GM12865 (cell line): Measurements from ENCODE around the gene ADAMTS14.

Experiments used
- DNase-seq: peaks from one replicate; pipeline ENCODE4 v3.0.0; 2010; ENCODE audit warnings: low read depth
- H3K4me3 ChIP-seq: 2 replicates; pipeline ENCODE4 v1.5.1; 2011; ENCODE audit warnings: mild to moderate bottlenecking, low read depth, low read length, control low read depth
- CTCF ChIP-seq: IDR thresholded peaks from 2 replicates; pipeline ENCODE4 v1.5.1; 2011; ENCODE audit warnings: low read length, control low read depth, low read depth, inconsistent platforms; ENCODE audit not compliant: insufficient read depth; ENCODE audit errors: missing control alignments

ADAMTS14 gene

GRCh38 chr10:70743430-70743788 lies 71.1 kb downstream of the ADAMTS14 start:
- H3K4me3 ChIP-seq = no peak overlapping the region
- no peak for TF ChIP-seq CTCF
- no peak for DNase-seq

DNA sequence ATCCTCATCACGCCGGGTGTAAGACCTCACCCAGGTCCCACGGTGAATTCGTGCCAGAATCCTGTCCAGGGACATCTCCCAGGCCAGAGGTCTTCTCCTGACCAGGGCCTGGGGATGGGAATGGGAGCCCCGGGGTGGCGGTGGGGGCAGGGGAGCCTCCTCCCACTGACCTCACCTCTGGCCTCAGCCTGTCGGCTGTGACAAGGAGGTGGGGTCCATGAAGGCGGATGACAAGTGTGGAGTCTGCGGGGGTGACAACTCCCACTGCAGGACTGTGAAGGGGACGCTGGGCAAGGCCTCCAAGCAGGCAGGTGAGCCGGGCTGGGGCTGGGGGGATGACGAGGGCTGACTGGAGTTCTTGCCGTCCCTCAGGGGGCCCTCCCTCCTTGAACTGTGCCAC lies 71.6 kb downstream of the ADAMTS14 start:
- DNase-seq = no peak
- no peak for TF ChIP-seq CTCF
- H3K4me3 ChIP-seq = no peak overlapping the region

DNA sequence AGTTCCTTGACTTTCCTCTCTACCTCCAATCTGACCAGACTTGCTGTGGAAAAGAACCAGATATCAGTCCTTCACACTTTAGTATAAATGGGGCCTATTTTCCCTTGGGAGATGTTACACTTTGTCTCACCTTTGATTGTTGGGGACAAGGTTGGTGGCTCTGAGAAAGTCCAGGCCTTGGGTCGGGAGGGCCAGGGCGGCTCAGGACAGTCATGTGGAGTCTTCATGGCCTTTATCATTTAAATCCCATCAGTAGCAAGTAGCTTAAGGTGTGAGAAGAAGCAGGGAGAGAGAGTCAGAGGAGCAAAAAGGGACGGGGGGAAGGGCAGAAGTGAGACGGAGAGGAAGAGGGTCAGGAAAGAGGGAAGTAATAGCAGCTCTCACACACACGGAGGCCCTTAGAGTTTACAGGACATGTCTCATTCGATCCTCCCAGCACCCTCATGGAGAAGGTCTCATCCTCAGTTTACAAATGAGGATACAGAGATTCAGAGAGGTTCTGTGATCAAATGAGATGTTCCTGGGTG lies 72.4 kb downstream of the ADAMTS14 start:
- no peak for DNase-seq
- H3K4me3 ChIP-seq = no peak overlapping the region
- no peak for TF ChIP-seq CTCF

GRCh38 chr10:70745555-70745954 lies 73.2 kb downstream of the ADAMTS14 start:
- no peak for TF ChIP-seq CTCF
- no peak overlapping the region for H3K4me3 ChIP-seq
- no peak for DNase-seq

DNA sequence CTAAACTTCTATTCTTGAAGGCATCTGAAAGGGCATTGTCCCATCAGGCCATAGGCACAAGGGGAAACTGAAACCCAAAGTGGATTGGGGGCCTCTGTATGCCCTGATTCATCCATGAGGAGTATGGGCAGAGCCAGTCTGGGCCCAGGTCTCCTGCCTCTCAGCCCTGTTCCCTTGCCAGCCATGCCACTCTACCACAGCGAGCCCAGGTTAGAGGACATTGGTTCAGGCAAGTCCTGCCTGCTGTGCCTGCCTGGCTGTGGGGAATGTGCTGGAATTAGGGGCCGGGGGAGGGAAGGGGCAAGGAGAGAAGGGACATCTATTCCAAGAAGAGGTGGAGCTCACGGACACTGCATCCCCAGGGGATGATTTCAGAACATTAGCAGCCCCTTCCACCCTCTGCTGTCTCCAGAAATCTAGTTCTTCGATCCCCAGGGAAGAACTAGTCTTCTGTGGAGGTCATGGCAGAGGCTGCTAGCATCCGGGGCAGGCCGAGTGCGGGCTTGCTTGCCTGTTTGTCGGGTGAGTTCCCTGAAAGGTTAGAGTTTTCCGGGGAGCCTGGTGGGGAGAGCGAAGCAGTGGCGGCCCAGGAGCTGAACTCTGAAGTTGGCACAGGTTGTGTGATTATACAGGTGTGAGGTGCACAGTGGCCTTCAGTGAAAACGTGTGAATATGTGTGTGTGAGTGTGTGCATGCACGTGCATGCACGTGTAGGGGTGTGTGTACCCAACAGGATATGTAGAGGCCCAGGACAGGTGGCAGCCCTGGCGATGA lies 75.1 kb downstream of the ADAMTS14 start:
- no peak overlapping the region for H3K4me3 ChIP-seq
- TF ChIP-seq CTCF = no peak
- DNase-seq = no peak

DNA sequence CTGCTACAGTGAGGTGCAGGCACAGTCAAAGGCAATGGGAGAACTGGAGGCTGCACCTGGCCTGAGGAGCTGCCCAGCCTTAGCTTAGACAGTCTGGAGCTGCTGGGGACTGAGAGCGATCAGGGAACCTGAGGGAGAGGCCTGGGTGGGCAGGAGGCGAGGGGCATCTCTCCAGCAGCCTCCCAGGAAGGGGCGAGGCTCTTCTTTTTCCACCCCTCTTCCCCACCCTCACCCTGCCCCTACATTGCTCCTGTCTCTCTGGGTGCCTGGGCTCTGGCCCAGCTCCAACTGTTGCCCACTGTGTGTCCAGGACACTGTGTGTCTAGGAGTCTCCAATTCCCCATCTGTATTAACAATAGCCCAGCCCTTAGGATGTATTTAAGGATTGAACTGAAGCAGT lies 76.0 kb downstream of the ADAMTS14 start:
- H3K4me3 ChIP-seq = no peak overlapping the region
- no peak for TF ChIP-seq CTCF
- no peak for DNase-seq

DNA sequence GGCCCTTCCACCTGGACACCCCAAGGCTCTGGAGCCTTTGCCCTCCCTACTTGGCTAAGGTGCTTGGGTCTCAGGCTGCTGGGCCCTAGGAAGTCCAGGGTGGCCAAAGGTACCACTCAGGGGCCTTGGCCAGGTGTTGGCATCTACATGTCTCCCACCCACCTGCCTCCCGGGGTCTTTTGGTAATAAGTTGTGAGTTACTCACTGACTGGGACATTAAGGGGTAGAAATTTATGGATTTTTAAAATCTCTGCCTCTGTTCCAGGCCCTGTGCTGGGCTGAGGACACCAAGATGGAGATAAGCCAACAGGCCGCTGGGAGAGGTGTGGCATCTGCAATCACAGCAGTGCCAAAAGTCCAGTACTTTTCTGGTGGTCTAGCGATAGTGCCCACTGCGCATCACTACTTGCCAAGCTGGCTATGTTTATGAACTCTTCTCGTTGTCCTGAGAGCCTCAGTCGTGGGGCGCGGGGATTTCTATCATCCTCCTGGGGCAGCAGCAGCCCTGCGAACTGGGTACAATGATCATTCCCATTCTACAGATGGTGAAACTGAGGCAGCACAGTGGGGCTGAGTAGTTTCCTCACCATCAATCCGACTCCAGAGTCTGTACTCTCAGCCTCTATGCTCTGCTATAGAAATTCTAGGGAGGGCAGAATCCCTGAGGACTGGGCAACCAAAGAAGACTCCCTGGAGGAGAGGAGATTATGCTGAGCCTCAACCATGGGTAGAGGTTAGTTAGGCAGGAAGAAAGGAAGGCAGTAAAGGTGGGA lies 76.7 kb downstream of the ADAMTS14 start:
- no peak for TF ChIP-seq CTCF
- no peak for DNase-seq
- H3K4me3 ChIP-seq = no peak overlapping the region
